Endothelial cell (in vitro differentiated cells): Measurements from ENCODE around the gene NUDT11. TPM values are rescaled to one million over a fixed set of nuclear protein-coding genes. Genes with fewer than 3 reads are reported as not detected.
"Not testable (repeated sequence)": the region's sequence is repeated elsewhere in the genome, so short reads cannot be mapped to it uniquely, and the experiment has no call there.

Experiments
- DNase-seq: peaks from one replicate; pipeline ENCODE4 v3.0.0; 2021; ENCODE audit warnings: low spot score
- H3K27ac Mint-ChIP-seq: one replicate; pipeline ENCODE4 v1.8.0; 2021; ENCODE audit warnings: mixed read lengths, inconsistent platforms; ENCODE audit not compliant: unreplicated experiment
- H3K27me3 Mint-ChIP-seq: one replicate; pipeline ENCODE4 v1.8.0; 2021; ENCODE audit warnings: mild to moderate bottlenecking, moderate library complexity, mixed read lengths, inconsistent platforms; ENCODE audit not compliant: unreplicated experiment
- H3K36me3 Mint-ChIP-seq: one replicate; pipeline ENCODE4 v1.8.0; 2021; ENCODE audit warnings: mild to moderate bottlenecking, low read depth, mixed read lengths, inconsistent platforms; ENCODE audit not compliant: unreplicated experiment
- H3K4me1 Mint-ChIP-seq: one replicate; pipeline ENCODE4 v1.8.0; 2021; ENCODE audit warnings: mild to moderate bottlenecking, mixed read lengths, inconsistent platforms; ENCODE audit not compliant: unreplicated experiment
- H3K4me3 Mint-ChIP-seq: one replicate; pipeline ENCODE4 v1.8.0; 2021; ENCODE audit warnings: mild to moderate bottlenecking, mixed read lengths, inconsistent platforms; ENCODE audit not compliant: unreplicated experiment
- H3K9me3 Mint-ChIP-seq: one replicate; pipeline ENCODE4 v1.8.0; 2021; ENCODE audit warnings: mixed read lengths, inconsistent platforms; ENCODE audit not compliant: unreplicated experiment
- total RNA-seq: library from RNA; stranded (reverse); fragmentation: NEBNext Ultra II Directional; extraction: Animal tissue kit (Norgen Biotek cat#: 25700); gene quantifications from one replicate; pipeline ENCODE4 v1.2.1, GENCODE V29; 2021; ENCODE audit not compliant: unreplicated experiment
- TF ChIP-seq, protein P1 (sequence below): fragments of 200-600 bp; sonication (generic); IDR thresholded peaks from one replicate; pipeline ENCODE4 v1.5.0; 2021; ENCODE audit warnings: antibody characterized with exemption; ENCODE audit not compliant: unreplicated experiment

Gene NUDT11
- total RNA-seq, 1 donor from 2014 or later: 8.7 TPM

DNA sequence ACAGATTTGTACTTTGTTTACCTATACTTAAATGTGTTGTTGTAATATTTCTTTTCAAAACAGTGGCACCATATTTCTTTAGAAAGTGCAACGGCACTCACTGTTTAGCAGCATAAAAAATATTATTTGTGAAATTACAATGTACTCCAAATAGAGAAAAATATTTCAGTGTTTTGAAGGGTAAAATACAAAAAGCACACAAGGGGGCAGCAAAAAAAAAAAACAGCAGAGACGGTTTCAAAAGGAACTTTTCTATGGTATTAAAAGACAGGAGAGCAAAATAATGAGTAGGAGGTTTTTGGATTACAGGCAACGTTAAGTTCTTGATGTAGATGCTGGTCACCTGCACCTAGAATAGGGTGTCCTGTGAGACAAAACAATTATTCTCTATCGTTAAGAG lies 2.0 kb downstream of the NUDT11 start:
- peaks cover 5% of the 10 kb centered on the region for H3K27me3 Mint-ChIP-seq
- H3K36me3 Mint-ChIP-seq: no peaks in the 10 kb centered on the region
- DNase-seq: no peak
- no peak overlapping the region for H3K27ac Mint-ChIP-seq
- no peaks in the 10 kb centered on the region for H3K4me1 Mint-ChIP-seq
- H3K4me3 Mint-ChIP-seq: peak overlapping the region; percentile 86
- TF ChIP-seq, protein P1, sequence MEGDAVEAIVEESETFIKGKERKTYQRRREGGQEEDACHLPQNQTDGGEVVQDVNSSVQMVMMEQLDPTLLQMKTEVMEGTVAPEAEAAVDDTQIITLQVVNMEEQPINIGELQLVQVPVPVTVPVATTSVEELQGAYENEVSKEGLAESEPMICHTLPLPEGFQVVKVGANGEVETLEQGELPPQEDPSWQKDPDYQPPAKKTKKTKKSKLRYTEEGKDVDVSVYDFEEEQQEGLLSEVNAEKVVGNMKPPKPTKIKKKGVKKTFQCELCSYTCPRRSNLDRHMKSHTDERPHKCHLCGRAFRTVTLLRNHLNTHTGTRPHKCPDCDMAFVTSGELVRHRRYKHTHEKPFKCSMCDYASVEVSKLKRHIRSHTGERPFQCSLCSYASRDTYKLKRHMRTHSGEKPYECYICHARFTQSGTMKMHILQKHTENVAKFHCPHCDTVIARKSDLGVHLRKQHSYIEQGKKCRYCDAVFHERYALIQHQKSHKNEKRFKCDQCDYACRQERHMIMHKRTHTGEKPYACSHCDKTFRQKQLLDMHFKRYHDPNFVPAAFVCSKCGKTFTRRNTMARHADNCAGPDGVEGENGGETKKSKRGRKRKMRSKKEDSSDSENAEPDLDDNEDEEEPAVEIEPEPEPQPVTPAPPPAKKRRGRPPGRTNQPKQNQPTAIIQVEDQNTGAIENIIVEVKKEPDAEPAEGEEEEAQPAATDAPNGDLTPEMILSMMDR: no peak
- no peaks in the 10 kb centered on the region for H3K9me3 Mint-ChIP-seq

DNA sequence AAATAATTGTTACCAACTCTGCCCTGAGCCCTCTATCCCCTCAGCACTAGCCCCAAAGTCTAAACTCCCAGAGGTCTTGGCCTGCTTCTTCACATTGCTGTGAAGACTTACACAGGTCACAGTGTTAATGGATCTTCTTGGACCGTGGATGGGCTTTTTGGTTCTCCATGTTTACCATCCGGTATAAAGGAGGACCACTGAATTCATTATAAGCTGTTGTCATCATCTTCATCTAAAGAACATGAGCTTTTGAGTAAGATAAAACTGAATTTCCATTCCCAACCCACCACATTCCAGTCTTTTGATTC lies 8.5 kb downstream of the NUDT11 start:
- H3K4me3 Mint-ChIP-seq: no peak overlapping the region

DNA sequence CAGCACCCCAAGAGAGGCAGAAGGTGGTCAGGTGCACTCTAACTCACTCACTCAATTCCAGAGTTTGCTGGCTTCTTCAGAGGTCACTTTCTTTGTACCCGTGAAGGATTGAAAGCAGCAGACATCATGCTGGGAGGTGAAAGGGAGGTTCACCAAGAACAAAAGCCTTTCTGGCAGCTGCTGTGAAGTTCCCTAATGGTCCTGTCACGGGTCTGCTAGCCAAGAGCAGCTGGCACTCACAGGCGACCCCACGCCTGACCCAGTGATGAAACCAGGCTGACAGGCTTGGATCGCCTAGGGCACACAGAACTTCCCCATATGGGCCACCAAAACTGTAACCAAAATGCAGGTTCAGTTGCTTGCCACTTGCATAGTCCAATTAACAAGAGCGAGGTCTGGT lies 11.8 kb downstream of the NUDT11 start:
- H3K4me3 Mint-ChIP-seq: no peak overlapping the region
- H3K27me3 Mint-ChIP-seq: no peaks in the 10 kb centered on the region
- H3K9me3 Mint-ChIP-seq: no peaks in the 10 kb centered on the region
- H3K36me3 Mint-ChIP-seq: no peaks in the 10 kb centered on the region
- no peak overlapping the region for H3K27ac Mint-ChIP-seq
- H3K4me1 Mint-ChIP-seq: no peaks in the 10 kb centered on the region
- TF ChIP-seq, protein P1: no peak
- DNase-seq: no peak

More for the DNA sequence above, 8.5 kb downstream of the NUDT11 start:
- Mint-ChIP-seq H3K27ac (no peak overlapping the region), H3K36me3 (no peaks in the 10 kb centered on the region), H3K27me3 (no peaks in the 10 kb centered on the region), H3K9me3 (no peaks in the 10 kb centered on the region), H3K4me1 (no peaks in the 10 kb centered on the region)
- DNase-seq: no peak
- TF ChIP-seq, protein P1: no peak

GRCh38 chrX:51482411-51482810 lies 14.0 kb downstream of the NUDT11 start:
- H3K27me3 Mint-ChIP-seq, DNase-seq, H3K4me3 Mint-ChIP-seq, H3K36me3 Mint-ChIP-seq, H3K27ac Mint-ChIP-seq, H3K9me3 Mint-ChIP-seq, H3K4me1 Mint-ChIP-seq: not testable (repeated sequence)

- TF ChIP-seq, protein P1: no peak
- H3K27ac Mint-ChIP-seq: no peak overlapping the region
- no peaks in the 10 kb centered on the region for H3K9me3 Mint-ChIP-seq
- H3K36me3 Mint-ChIP-seq: no peaks in the 10 kb centered on the region
- no peaks in the 10 kb centered on the region for H3K27me3 Mint-ChIP-seq
- DNase-seq: no peak
- H3K4me3 Mint-ChIP-seq: no peak overlapping the region
- no peaks in the 10 kb centered on the region for H3K4me1 Mint-ChIP-seq
These were observed 19.5 kb downstream of the NUDT11 start for GRCh38 chrX:51476930-51477329.

GRCh38 chrX:51463322-51463721 lies 33.1 kb downstream of the NUDT11 start:
- no peaks in the 10 kb centered on the region for H3K27me3 Mint-ChIP-seq
- H3K27ac Mint-ChIP-seq: no peak overlapping the region

More at GRCh38 chrX:51463322-51463721, 33.1 kb downstream of the NUDT11 start:
- Mint-ChIP-seq H3K4me3 (no peak overlapping the region), H3K4me1 (no peaks in the 10 kb centered on the region), H3K36me3 (no peaks in the 10 kb centered on the region), H3K9me3 (no peaks in the 10 kb centered on the region)
- no peak for DNase-seq
- TF ChIP-seq, protein P1: no peak
